ENCODE data around the gene TIAM2.

The TIAM2 gene

DNA sequence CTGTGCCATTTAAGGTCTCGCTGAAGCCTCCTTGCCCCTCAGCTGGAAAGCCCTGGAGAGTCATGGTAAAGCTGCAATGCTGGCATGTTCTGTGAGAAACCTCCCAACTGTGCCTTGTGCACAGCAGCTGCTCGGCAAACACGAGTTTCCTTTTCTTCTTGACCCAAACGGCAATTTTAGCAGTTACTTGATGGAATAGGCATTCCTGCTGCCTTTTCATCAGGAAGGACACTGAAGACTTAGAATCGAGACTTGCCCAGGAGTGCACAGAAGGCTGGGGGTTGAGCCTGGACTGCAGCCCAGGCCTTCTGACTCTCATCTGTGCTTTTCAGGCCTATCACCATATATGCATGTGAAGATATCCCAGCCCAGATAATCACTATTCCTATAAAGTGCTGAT lies 240.0 kb downstream of the TIAM2 start:
- no CpG with 5 or more reads among the region's 5 CpGs for WGBS (ENCODE audit: extremely low coverage, insufficient coverage, insufficient read length)
- H3K4me3 ChIP-seq (ENCODE audit: low read depth, low read length), result no peak overlapping the region
- no peak overlapping the region for H2AFZ ChIP-seq (ENCODE audit: insufficient read depth, low read length, poor library complexity)
- no peak overlapping the region for H3K4me2 ChIP-seq (ENCODE audit: low read length)
- H3K9me3 ChIP-seq (ENCODE audit: insufficient read depth, low read depth, low read length), result peaks cover 5% of the 10 kb centered on the region
- H2BK120ac ChIP-seq (ENCODE audit: insufficient read depth, low read length, poor library complexity), result no peak overlapping the region
- H3K9ac ChIP-seq (ENCODE audit: low read length), result no peak overlapping the region
- no peaks in the 10 kb centered on the region for H3K79me2 ChIP-seq (ENCODE audit: control insufficient read depth, insufficient read depth, low read length, poor library complexity)
- H3K14ac ChIP-seq (ENCODE audit: low read length), result no peak overlapping the region
- H2BK5ac ChIP-seq (ENCODE audit: low read depth, low read length, poor library complexity), result no peak overlapping the region
- H4K91ac ChIP-seq (ENCODE audit: low read depth, low read length), result no peak overlapping the region
- H3K4ac ChIP-seq (ENCODE audit: low read depth, low read length), result no peak overlapping the region
- no peak overlapping the region for H3K23ac ChIP-seq (ENCODE audit: low read length)
- H3K36me3 ChIP-seq (ENCODE audit: control insufficient read depth in 1 of 2, insufficient read depth in 2 of 2, low read length in 2 of 2), result no peaks in the 10 kb centered on the region
- H3K18ac ChIP-seq (ENCODE audit: low read length), result no peak overlapping the region
- no peak overlapping the region for H3K27ac ChIP-seq (ENCODE audit: low read depth, low read length)
- no peaks in the 10 kb centered on the region for H3K79me1 ChIP-seq (ENCODE audit: low read length)
- no peaks in the 10 kb centered on the region for H3K27me3 ChIP-seq (ENCODE audit: insufficient read depth, low read length)
- DNase-seq, result no peak
- H4K12ac ChIP-seq (ENCODE audit: low read depth, low read length), result no peak overlapping the region
- no peak overlapping the region for H2AK5ac ChIP-seq (ENCODE audit: low read length)
- H4K8ac ChIP-seq (ENCODE audit: low read depth, low read length), result no peak overlapping the region
- H3K4me1 ChIP-seq (ENCODE audit: control insufficient read depth in 1 of 2, insufficient read depth in 2 of 2, low read length in 2 of 2), result no peaks in the 10 kb centered on the region
- no peak overlapping the region for H2BK12ac ChIP-seq (ENCODE audit: low read length)

DNA sequence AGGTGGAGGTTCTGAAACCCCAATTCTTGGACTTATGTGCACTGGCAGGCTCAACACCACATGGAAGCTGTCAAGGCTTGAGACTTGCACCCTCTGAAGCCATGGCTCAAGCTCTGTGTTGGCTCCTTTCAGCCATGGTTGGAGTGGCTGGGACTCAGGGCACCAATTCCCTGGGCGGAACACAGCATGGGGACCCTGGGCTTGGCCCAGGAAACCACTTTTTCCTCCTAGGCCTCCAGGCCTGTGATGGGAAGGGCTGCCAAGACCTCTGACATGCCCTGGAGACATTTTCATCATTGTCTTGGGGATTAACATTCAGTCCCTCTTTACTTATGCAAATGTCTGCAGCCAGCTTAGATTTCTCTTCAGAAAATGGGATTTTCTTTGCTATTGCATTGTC lies 242.5 kb downstream of the TIAM2 start:
- Histone ChIP-seq H3K27me3 (ENCODE audit: insufficient read depth, low read length) (no peaks in the 10 kb centered on the region), H2BK12ac (ENCODE audit: low read length) (no peak overlapping the region), H2AK5ac (ENCODE audit: low read length) (no peak overlapping the region), H3K23ac (ENCODE audit: low read length) (no peak overlapping the region), H3K79me1 (ENCODE audit: low read length) (no peaks in the 10 kb centered on the region), H2BK120ac (ENCODE audit: insufficient read depth, low read length, poor library complexity) (no peak overlapping the region), H3K18ac (ENCODE audit: low read length) (no peak overlapping the region), H3K79me2 (ENCODE audit: control insufficient read depth, insufficient read depth, low read length, poor library complexity) (no peaks in the 10 kb centered on the region), H4K8ac (ENCODE audit: low read depth, low read length) (no peak overlapping the region), H4K91ac (ENCODE audit: low read depth, low read length) (no peak overlapping the region), H3K36me3 (ENCODE audit: control insufficient read depth in 1 of 2, insufficient read depth in 2 of 2, low read length in 2 of 2) (no peaks in the 10 kb centered on the region), H4K12ac (ENCODE audit: low read depth, low read length) (no peak overlapping the region), H2AFZ (ENCODE audit: insufficient read depth, low read length, poor library complexity) (no peak overlapping the region), H3K4me2 (ENCODE audit: low read length) (no peak overlapping the region), H3K14ac (ENCODE audit: low read length) (no peak overlapping the region), H3K4me1 (ENCODE audit: control insufficient read depth in 1 of 2, insufficient read depth in 2 of 2, low read length in 2 of 2) (no peaks in the 10 kb centered on the region), H3K4me3 (ENCODE audit: low read depth, low read length) (no peak overlapping the region), H3K4ac (ENCODE audit: low read depth, low read length) (no peak overlapping the region), H3K9me3 (ENCODE audit: insufficient read depth, low read depth, low read length) (peaks cover 7% of the 10 kb centered on the region), H3K27ac (ENCODE audit: low read depth, low read length) (no peak overlapping the region), H3K9ac (ENCODE audit: low read length) (no peak overlapping the region), H2BK5ac (ENCODE audit: low read depth, low read length, poor library complexity) (no peak overlapping the region)
- DNase-seq, result no peak
- WGBS (ENCODE audit: extremely low coverage, insufficient coverage, insufficient read length), result no CpG with 5 or more reads among the region's 1 CpG

GRCh38 chr6:155240905-155241600 lies 245.9 kb downstream of the TIAM2 start:
- Histone ChIP-seq H3K27me3 (ENCODE audit: insufficient read depth, low read length) (no peaks in the 10 kb centered on the region), H2BK12ac (ENCODE audit: low read length) (no peak overlapping the region), H3K79me1 (ENCODE audit: low read length) (no peaks in the 10 kb centered on the region), H3K9me3 (ENCODE audit: insufficient read depth, low read depth, low read length) (peaks cover 8% of the 10 kb centered on the region), H3K4me3 (ENCODE audit: low read depth, low read length) (no peak overlapping the region), H3K9ac (ENCODE audit: low read length) (no peak overlapping the region), H3K4me2 (ENCODE audit: low read length) (no peak overlapping the region), H2BK5ac (ENCODE audit: low read depth, low read length, poor library complexity) (no peak overlapping the region), H4K91ac (ENCODE audit: low read depth, low read length) (no peak overlapping the region), H3K4ac (ENCODE audit: low read depth, low read length) (no peak overlapping the region), H2AFZ (ENCODE audit: insufficient read depth, low read length, poor library complexity) (no peak overlapping the region), H3K23ac (ENCODE audit: low read length) (no peak overlapping the region), H3K4me1 (ENCODE audit: control insufficient read depth in 1 of 2, insufficient read depth in 2 of 2, low read length in 2 of 2) (no peaks in the 10 kb centered on the region), H4K8ac (ENCODE audit: low read depth, low read length) (no peak overlapping the region), H4K12ac (ENCODE audit: low read depth, low read length) (no peak overlapping the region), H3K18ac (ENCODE audit: low read length) (no peak overlapping the region), H2AK5ac (ENCODE audit: low read length) (no peak overlapping the region), H3K36me3 (ENCODE audit: control insufficient read depth in 1 of 2, insufficient read depth in 2 of 2, low read length in 2 of 2) (no peaks in the 10 kb centered on the region), H3K27ac (ENCODE audit: low read depth, low read length) (no peak overlapping the region), H2BK120ac (ENCODE audit: insufficient read depth, low read length, poor library complexity) (no peak overlapping the region), H3K14ac (ENCODE audit: low read length) (no peak overlapping the region), H3K79me2 (ENCODE audit: control insufficient read depth, insufficient read depth, low read length, poor library complexity) (no peaks in the 10 kb centered on the region)
- no peak for DNase-seq
- WGBS (ENCODE audit: extremely low coverage, insufficient coverage, insufficient read length), result no CpG with 5 or more reads among the region's 19 CpGs

DNA sequence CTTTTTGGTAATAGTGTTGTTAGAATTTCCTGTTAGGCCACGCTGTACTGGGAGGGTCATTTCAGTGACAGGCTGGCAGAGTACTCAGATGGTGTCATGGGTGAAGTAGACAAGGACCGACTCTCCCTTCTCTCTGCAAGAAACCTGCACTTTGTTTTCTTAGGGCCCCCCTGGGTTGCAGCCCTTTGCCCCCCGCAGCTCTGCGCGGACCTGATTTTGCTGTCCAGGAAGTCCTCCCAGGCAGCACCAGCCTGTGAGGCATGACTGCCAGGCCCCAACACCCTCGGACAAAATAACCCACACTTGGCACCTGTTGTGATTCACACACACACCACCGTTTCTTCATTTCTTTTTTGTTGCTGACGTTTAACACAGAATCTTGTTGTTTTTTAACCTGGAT lies 246.9 kb downstream of the TIAM2 start:
- H3K18ac ChIP-seq (ENCODE audit: low read length), result no peak overlapping the region
- H3K4me3 ChIP-seq (ENCODE audit: low read depth, low read length), result no peak overlapping the region
- H2AFZ ChIP-seq (ENCODE audit: insufficient read depth, low read length, poor library complexity), result no peak overlapping the region
- H3K9ac ChIP-seq (ENCODE audit: low read length), result no peak overlapping the region
- no peaks in the 10 kb centered on the region for H3K27me3 ChIP-seq (ENCODE audit: insufficient read depth, low read length)
- H3K4me2 ChIP-seq (ENCODE audit: low read length), result no peak overlapping the region
- H3K4me1 ChIP-seq (ENCODE audit: control insufficient read depth in 1 of 2, insufficient read depth in 2 of 2, low read length in 2 of 2), result no peaks in the 10 kb centered on the region
- H3K36me3 ChIP-seq (ENCODE audit: control insufficient read depth in 1 of 2, insufficient read depth in 2 of 2, low read length in 2 of 2), result no peaks in the 10 kb centered on the region
- H4K91ac ChIP-seq (ENCODE audit: low read depth, low read length), result no peak overlapping the region
- H4K12ac ChIP-seq (ENCODE audit: low read depth, low read length), result no peak overlapping the region
- no peak overlapping the region for H3K27ac ChIP-seq (ENCODE audit: low read depth, low read length)
- H3K79me1 ChIP-seq (ENCODE audit: low read length), result no peaks in the 10 kb centered on the region
- no peak overlapping the region for H3K14ac ChIP-seq (ENCODE audit: low read length)
- H2AK5ac ChIP-seq (ENCODE audit: low read length), result no peak overlapping the region
- H3K9me3 ChIP-seq (ENCODE audit: insufficient read depth, low read depth, low read length), result peaks cover 8% of the 10 kb centered on the region
- no CpG with 5 or more reads among the region's 8 CpGs for WGBS (ENCODE audit: extremely low coverage, insufficient coverage, insufficient read length)
- no peak overlapping the region for H2BK5ac ChIP-seq (ENCODE audit: low read depth, low read length, poor library complexity)
- no peak overlapping the region for H3K23ac ChIP-seq (ENCODE audit: low read length)
- H2BK12ac ChIP-seq (ENCODE audit: low read length), result no peak overlapping the region
- no peak overlapping the region for H3K4ac ChIP-seq (ENCODE audit: low read depth, low read length)
- DNase-seq, result no peak
- no peak overlapping the region for H4K8ac ChIP-seq (ENCODE audit: low read depth, low read length)
- no peaks in the 10 kb centered on the region for H3K79me2 ChIP-seq (ENCODE audit: control insufficient read depth, insufficient read depth, low read length, poor library complexity)
- H2BK120ac ChIP-seq (ENCODE audit: insufficient read depth, low read length, poor library complexity), result no peak overlapping the region

All from trophoblast cell (in vitro differentiated cells and primary cell).